Esophagus muscularis mucosa (tissue), 4 donors: ENCODE data around the gene NTRK2. TPM values are rescaled to one million over a fixed set of nuclear protein-coding genes. Genes with fewer than 3 reads are reported as not detected.

Experiments
- DNase-seq: peaks from one replicate; pipeline ENCODE4 v3.0.0-alpha.2; 2017; ENCODE audit errors: extremely low spot score
- H3K27ac ChIP-seq, 4 donors: fragments of 200-600 bp; sonication (generic); replicated peaks in 1 of 4; 1 replicate in 3 of 4; 2 replicates in 1 of 4; pipeline ENCODE4 v1.5.1; 2016 to 2019; ENCODE audit warnings: mild to moderate bottlenecking in 1 of 4
- H3K27me3 ChIP-seq, 4 donors: fragments of 200-600 bp; sonication (generic); one replicate each; pipeline versions ENCODE4 v1.5.1 to v1.6.0; 2016 to 2019
- H3K36me3 ChIP-seq, 4 donors: fragments of 200-600 bp; sonication (generic); one replicate each; pipeline ENCODE4 v1.5.1; 2016 to 2019
- H3K4me1 ChIP-seq, 4 donors: fragments of 200-600 bp; sonication (generic); one replicate each; pipeline ENCODE4 v1.5.1; 2016 to 2019
- H3K4me3 ChIP-seq, 4 donors: fragments of 200-600 bp; sonication (generic); 1 replicate in 2 of 4; 2 replicates in 2 of 4; pipeline ENCODE4 v1.5.1; 2016 to 2019; ENCODE audit warnings: mild to moderate bottlenecking in 4 of 4, moderate library complexity in 1 of 4
- H3K9me3 ChIP-seq, 4 donors: fragments of 200-600 bp; sonication (generic); 1 replicate in 3 of 4; 2 replicates in 1 of 4; pipeline ENCODE4 v1.5.1; 2016 to 2019
- CTCF ChIP-seq, 3 experiments: fragments of 200-600 bp in 2 of 3; fragments of 450-650 bp in 1 of 3; sonication (generic) in 2 of 3; IDR thresholded peaks; one replicate each; pipeline ENCODE4 v1.5.1; 2017 to 2019; ENCODE audit warnings: antibody characterized with exemption in 3 of 3, mild to moderate bottlenecking in 2 of 3, moderate library complexity in 1 of 3
- EP300 ChIP-seq: sonication (generic); formaldehyde crosslinking; IDR thresholded peaks from one replicate; pipeline ENCODE4 v1.6.1; 2017; ENCODE audit warnings: antibody characterized with exemption
- POLR2A ChIP-seq: fragments of 450-650 bp; IDR thresholded peaks from one replicate; pipeline ENCODE4 v1.6.1; 2017; ENCODE audit warnings: antibody characterized with exemption, moderate library complexity, mild to moderate bottlenecking, low read depth
- POLR2AphosphoS5 ChIP-seq, 2 donors: sonication (generic); formaldehyde crosslinking; IDR thresholded peaks; one replicate each; pipeline ENCODE4 v1.6.1; 2017; ENCODE audit warnings: antibody characterized with exemption in 2 of 2
- WGBS: methylation state at CpG from one replicate; pipeline ENCODE4 v1.1.5; 2018; 5-methylcytosine and 5-hydroxymethylcytosine counted together
- intact Hi-C: fragments of 100-400 bp; cut with DNase I; formaldehyde crosslinking; loops from one replicate; pipeline ENCODE4 v1.15.1; 2023
- total RNA-seq, 4 donors: library from RNA; depleted of rRNA; stranded (reverse); fragments of >200 nt; gene quantifications; one replicate each; pipeline versions ENCODE4 v1.1.0 to v1.2.1, GENCODE V29; 2016

Gene NTRK2
- total RNA-seq, 4 donors from 2014 or later: 1.2 to 6.3 (median 5.5) TPM

GRCh38 chr9:84917366-84918070 is 248.0 kb downstream of the NTRK2 start:
- DNase-seq: no peak
- intact Hi-C loops: no loop called here
- WGBS: 62% methylated on average over 7 of the region's 7 CpGs
- Histone ChIP-seq H3K9me3 (no peaks in the 10 kb centered on the region), H3K4me3 (no peak overlapping the region), H3K4me1 (no peaks in the 10 kb centered on the region), H3K27ac (no peak overlapping the region), H3K36me3 (no peaks in the 10 kb centered on the region), H3K27me3 (no peaks in the 10 kb centered on the region)
- no peak for TF ChIP-seq EP300
- TF ChIP-seq CTCF (IDR thresholded peaks at IDR 0.05): no peak
- no peak for TF ChIP-seq POLR2A
- TF ChIP-seq POLR2AphosphoS5 (IDR thresholded peaks at IDR 0.05): no peak

GRCh38 chr9:84919440-84919839 is 249.9 kb downstream of the NTRK2 start:
- no peaks in the 10 kb centered on the region for H3K9me3 ChIP-seq
- H3K36me3 ChIP-seq: no peaks in the 10 kb centered on the region
- TF ChIP-seq POLR2A: no peak
- TF ChIP-seq CTCF (IDR thresholded peaks at IDR 0.05): no peak
- TF ChIP-seq EP300: no peak
- TF ChIP-seq POLR2AphosphoS5 (IDR thresholded peaks at IDR 0.05): no peak
- intact Hi-C loops: no loop called here
- DNase-seq: no peak
- WGBS: 97% methylated on average over 3 of the region's 3 CpGs
- no peaks in the 10 kb centered on the region for H3K27me3 ChIP-seq
- no peaks in the 10 kb centered on the region for H3K4me1 ChIP-seq
- no peak overlapping the region for H3K4me3 ChIP-seq
- H3K27ac ChIP-seq: no peak overlapping the region

GRCh38 chr9:84921175-84921574 is 251.6 kb downstream of the NTRK2 start:
- no peak for DNase-seq
- no peak for TF ChIP-seq EP300
- TF ChIP-seq POLR2A: no peak
- TF ChIP-seq POLR2AphosphoS5 (IDR thresholded peaks at IDR 0.05): no peak
- TF ChIP-seq CTCF (IDR thresholded peaks at IDR 0.05): no peak
- Histone ChIP-seq H3K36me3 (no peaks in the 10 kb centered on the region), H3K4me3 (no peak overlapping the region), H3K27me3 (no peaks in the 10 kb centered on the region), H3K27ac (no peak overlapping the region), H3K9me3 (no peaks in the 10 kb centered on the region), H3K4me1 (no peaks in the 10 kb centered on the region)
- intact Hi-C loops: no loop called here

- H3K27ac ChIP-seq: no peak overlapping the region
- intact Hi-C loops: no loop called here
- no peak overlapping the region for H3K4me3 ChIP-seq
- no peak for DNase-seq
- 90% methylated on average over 8 of the region's 8 CpGs for WGBS
- no peaks in the 10 kb centered on the region for H3K27me3 ChIP-seq
- H3K36me3 ChIP-seq: no peaks in the 10 kb centered on the region
- H3K9me3 ChIP-seq: no peaks in the 10 kb centered on the region
- TF ChIP-seq EP300 (no peak), CTCF (IDR thresholded peaks at IDR 0.05) (no peak), POLR2A (no peak), POLR2AphosphoS5 (IDR thresholded peaks at IDR 0.05) (no peak)
- H3K4me1 ChIP-seq: no peaks in the 10 kb centered on the region
These were observed 252.5 kb downstream of the NTRK2 start for GRCh38 chr9:84922051-84922450.

- Histone ChIP-seq H3K36me3 (no peaks in the 10 kb centered on the region), H3K4me1 (no peaks in the 10 kb centered on the region), H3K27me3 (no peaks in the 10 kb centered on the region), H3K27ac (no peak overlapping the region), H3K4me3 (no peak overlapping the region), H3K9me3 (no peaks in the 10 kb centered on the region)
- intact Hi-C loops: no loop called here
- DNase-seq: no peak
- TF ChIP-seq POLR2A: no peak
- no peak for TF ChIP-seq EP300
- no peak for TF ChIP-seq CTCF (IDR thresholded peaks at IDR 0.05)
- no peak for TF ChIP-seq POLR2AphosphoS5 (IDR thresholded peaks at IDR 0.05)
- WGBS: 77% methylated on average over 6 of the region's 6 CpGs
These were observed 254.7 kb downstream of the NTRK2 start for GRCh38 chr9:84924266-84924665.
